Measurements from ENCODE around the gene STXBP2.

- TF ChIP-seq POLR2AphosphoS5 (IDR thresholded peaks at IDR 0.05; ENCODE audit: borderline replicate concordance, low read depth, low read length) (no peak), FOXP2 (optimal IDR thresholded peaks at IDR 0.05; ENCODE audit: control extremely low read depth, extremely low read length, insufficient read depth) (no peak)
Measured at GRCh38 chr19:7632340-7633203, 4.3 kb upstream of the STXBP2 start.
